GM23338 (cell line): ENCODE data around the gene RPS6KA5. TPM values are rescaled to one million over a fixed set of nuclear protein-coding genes. Genes with fewer than 3 reads are reported as not detected.

ENCODE experiments used
- CREB1 ChIP-seq: fragments of 250-450 bp; sonication (Bioruptor Pico); IDR thresholded peaks from 2 replicates; pipeline ENCODE4 v1.5.0; 2020; ENCODE audit warnings: low read depth, mild to moderate bottlenecking, moderate library complexity
- EZH2 ChIP-seq: fragments of 200-600 bp; sonication (generic); IDR thresholded peaks from one replicate; pipeline ENCODE4 v1.8.0; 2017; ENCODE audit warnings: antibody characterized with exemption, mild to moderate bottlenecking, low read depth; ENCODE audit not compliant: unreplicated experiment
- EZH2phosphoT487 ChIP-seq: fragments of 200-600 bp; sonication (generic); IDR thresholded peaks from one replicate; pipeline ENCODE4 v1.8.1; 2018; ENCODE audit warnings: antibody characterized with exemption; ENCODE audit not compliant: unreplicated experiment
- JUNB ChIP-seq: IDR thresholded peaks from one replicate; pipeline ENCODE4 v1.6.1; 2016; ENCODE audit warnings: antibody characterized with exemption; ENCODE audit not compliant: unreplicated experiment
- NANOG ChIP-seq: IDR thresholded peaks from 2 replicates; pipeline ENCODE4 v1.6.1; 2016; ENCODE audit warnings: antibody characterized with exemption, borderline replicate concordance
- POLR2AphosphoS5 ChIP-seq: IDR thresholded peaks from 2 replicates; pipeline ENCODE4 v1.6.1; 2016; ENCODE audit warnings: antibody characterized with exemption, low read depth
- STAT1 ChIP-seq: IDR thresholded peaks from one replicate; pipeline ENCODE4 v1.6.1; 2016; ENCODE audit warnings: antibody characterized with exemption; ENCODE audit not compliant: unreplicated experiment
- ZNF114 ChIP-seq: fragments of 250-450 bp; sonication (Bioruptor Pico); IDR thresholded peaks from 2 replicates; pipeline ENCODE4 v1.5.0; 2020; ENCODE audit warnings: mild to moderate bottlenecking, moderate library complexity
- ZNF331 ChIP-seq: fragments of 250-450 bp; sonication (Bioruptor Pico); IDR thresholded peaks from 2 replicates; pipeline ENCODE4 v1.5.0; 2020; ENCODE audit warnings: low read depth, mild to moderate bottlenecking, moderate library complexity
- polyA plus RNA-seq: library from polyadenylated mRNA; unstranded; fragments of >200 nt; fragmentation: Nextera tagmentation; extraction: Ambion mirVana; gene quantifications from 2 replicates; pipeline ENCODE4 v1.2.1, GENCODE V29; 2016
- total RNA-seq: library from RNA; depleted of rRNA; stranded (reverse); fragments of >200 nt; shearing (Covaris generic); gene quantifications from 2 replicates; pipeline ENCODE4 v1.2.3, GENCODE V29; 2014
- TF ChIP-seq, protein P1 (sequence below): fragments of 250-450 bp; sonication (Bioruptor Pico); IDR thresholded peaks from 2 replicates; pipeline ENCODE4 v1.5.0; 2020; ENCODE audit warnings: mild to moderate bottlenecking, moderate library complexity
- TF ChIP-seq, protein P2 (sequence below), 2 experiments: fragments of 200-600 bp in 1 of 2; sonication (generic) in 1 of 2; conservative IDR thresholded peaks; 2 replicates each; pipeline versions ENCODE4 v1.5.1 to v1.6.1; 2016 to 2017; ENCODE audit warnings: antibody characterized with exemption in 2 of 2, low read depth in 2 of 2, mild to moderate bottlenecking in 2 of 2, moderate library complexity in 1 of 2
- TF ChIP-seq, protein P3 (sequence below): IDR thresholded peaks from 2 replicates; pipeline ENCODE4 v1.6.1; 2016; ENCODE audit warnings: antibody characterized with exemption

Gene RPS6KA5
- total and polyA plus RNA-seq, 2 experiments from 2014 or later: 2.1 to 2.4 TPM

DNA sequence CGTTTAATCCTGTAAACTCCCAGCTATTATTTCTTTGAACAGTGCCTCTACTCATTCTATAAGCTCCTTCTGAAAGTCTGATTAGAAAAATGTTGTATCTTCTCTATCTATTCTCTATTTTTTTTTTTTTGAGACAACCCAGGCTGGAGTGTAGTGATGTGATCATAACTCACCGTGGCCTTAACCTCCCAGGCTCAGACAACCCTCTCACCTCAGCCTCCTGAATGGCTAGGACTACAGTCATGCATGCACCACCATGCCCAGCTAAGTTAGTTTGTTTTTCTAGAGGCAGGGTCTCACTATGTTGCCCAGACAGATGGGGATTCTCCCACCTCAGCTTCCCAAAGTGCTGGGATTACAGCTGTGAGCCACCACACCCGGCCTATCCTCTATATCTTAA lies 66.6 kb downstream of the RPS6KA5 start (continued):
- TF ChIP-seq, protein P1, sequence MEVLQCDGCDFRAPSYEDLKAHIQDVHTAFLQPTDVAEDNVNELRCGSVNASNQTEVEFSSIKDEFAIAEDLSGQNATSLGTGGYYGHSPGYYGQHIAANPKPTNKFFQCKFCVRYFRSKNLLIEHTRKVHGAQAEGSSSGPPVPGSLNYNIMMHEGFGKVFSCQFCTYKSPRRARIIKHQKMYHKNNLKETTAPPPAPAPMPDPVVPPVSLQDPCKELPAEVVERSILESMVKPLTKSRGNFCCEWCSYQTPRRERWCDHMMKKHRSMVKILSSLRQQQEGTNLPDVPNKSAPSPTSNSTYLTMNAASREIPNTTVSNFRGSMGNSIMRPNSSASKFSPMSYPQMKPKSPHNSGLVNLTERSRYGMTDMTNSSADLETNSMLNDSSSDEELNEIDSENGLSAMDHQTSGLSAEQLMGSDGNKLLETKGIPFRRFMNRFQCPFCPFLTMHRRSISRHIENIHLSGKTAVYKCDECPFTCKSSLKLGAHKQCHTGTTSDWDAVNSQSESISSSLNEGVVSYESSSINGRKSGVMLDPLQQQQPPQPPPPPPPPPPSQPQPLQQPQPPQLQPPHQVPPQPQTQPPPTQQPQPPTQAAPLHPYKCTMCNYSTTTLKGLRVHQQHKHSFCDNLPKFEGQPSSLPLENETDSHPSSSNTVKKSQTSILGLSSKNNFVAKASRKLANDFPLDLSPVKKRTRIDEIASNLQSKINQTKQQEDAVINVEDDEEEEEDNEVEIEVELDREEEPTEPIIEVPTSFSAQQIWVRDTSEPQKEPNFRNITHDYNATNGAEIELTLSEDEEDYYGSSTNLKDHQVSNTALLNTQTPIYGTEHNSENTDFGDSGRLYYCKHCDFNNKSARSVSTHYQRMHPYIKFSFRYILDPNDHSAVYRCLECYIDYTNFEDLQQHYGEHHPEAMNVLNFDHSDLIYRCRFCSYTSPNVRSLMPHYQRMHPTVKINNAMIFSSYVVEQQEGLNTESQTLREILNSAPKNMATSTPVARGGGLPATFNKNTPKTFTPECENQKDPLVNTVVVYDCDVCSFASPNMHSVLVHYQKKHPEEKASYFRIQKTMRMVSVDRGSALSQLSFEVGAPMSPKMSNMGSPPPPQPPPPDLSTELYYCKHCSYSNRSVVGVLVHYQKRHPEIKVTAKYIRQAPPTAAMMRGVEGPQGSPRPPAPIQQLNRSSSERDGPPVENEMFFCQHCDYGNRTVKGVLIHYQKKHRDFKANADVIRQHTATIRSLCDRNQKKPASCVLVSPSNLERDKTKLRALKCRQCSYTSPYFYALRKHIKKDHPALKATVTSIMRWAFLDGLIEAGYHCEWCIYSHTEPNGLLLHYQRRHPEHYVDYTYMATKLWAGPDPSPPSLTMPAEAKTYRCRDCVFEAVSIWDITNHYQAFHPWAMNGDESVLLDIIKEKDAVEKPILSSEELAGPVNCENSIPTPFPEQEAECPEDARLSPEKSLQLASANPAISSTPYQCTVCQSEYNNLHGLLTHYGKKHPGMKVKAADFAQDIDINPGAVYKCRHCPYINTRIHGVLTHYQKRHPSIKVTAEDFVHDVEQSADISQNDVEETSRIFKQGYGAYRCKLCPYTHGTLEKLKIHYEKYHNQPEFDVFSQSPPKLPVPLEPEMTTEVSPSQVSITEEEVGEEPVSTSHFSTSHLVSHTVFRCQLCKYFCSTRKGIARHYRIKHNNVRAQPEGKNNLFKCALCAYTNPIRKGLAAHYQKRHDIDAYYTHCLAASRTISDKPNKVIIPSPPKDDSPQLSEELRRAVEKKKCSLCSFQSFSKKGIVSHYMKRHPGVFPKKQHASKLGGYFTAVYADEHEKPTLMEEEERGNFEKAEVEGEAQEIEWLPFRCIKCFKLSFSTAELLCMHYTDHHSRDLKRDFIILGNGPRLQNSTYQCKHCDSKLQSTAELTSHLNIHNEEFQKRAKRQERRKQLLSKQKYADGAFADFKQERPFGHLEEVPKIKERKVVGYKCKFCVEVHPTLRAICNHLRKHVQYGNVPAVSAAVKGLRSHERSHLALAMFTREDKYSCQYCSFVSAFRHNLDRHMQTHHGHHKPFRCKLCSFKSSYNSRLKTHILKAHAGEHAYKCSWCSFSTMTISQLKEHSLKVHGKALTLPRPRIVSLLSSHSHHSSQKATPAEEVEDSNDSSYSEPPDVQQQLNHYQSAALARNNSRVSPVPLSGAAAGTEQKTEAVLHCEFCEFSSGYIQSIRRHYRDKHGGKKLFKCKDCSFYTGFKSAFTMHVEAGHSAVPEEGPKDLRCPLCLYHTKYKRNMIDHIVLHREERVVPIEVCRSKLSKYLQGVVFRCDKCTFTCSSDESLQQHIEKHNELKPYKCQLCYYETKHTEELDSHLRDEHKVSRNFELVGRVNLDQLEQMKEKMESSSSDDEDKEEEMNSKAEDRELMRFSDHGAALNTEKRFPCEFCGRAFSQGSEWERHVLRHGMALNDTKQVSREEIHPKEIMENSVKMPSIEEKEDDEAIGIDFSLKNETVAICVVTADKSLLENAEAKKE: no peak
- TF ChIP-seq STAT1: no peak
- no peak for TF ChIP-seq ZNF331 (CRISPR knock-in tag)
- TF ChIP-seq NANOG: no peak
- no peak for TF ChIP-seq JUNB
- TF ChIP-seq ZNF114 (CRISPR knock-in tag): no peak
- TF ChIP-seq EZH2: no peak
- TF ChIP-seq EZH2phosphoT487: no peak
- no peak for TF ChIP-seq POLR2AphosphoS5
- TF ChIP-seq CREB1 (CRISPR knock-in tag): no peak
- TF ChIP-seq, protein P2, sequence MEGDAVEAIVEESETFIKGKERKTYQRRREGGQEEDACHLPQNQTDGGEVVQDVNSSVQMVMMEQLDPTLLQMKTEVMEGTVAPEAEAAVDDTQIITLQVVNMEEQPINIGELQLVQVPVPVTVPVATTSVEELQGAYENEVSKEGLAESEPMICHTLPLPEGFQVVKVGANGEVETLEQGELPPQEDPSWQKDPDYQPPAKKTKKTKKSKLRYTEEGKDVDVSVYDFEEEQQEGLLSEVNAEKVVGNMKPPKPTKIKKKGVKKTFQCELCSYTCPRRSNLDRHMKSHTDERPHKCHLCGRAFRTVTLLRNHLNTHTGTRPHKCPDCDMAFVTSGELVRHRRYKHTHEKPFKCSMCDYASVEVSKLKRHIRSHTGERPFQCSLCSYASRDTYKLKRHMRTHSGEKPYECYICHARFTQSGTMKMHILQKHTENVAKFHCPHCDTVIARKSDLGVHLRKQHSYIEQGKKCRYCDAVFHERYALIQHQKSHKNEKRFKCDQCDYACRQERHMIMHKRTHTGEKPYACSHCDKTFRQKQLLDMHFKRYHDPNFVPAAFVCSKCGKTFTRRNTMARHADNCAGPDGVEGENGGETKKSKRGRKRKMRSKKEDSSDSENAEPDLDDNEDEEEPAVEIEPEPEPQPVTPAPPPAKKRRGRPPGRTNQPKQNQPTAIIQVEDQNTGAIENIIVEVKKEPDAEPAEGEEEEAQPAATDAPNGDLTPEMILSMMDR (conservative IDR thresholded peaks at IDR 0.05; ENCODE audit: low read depth in 2 of 2): no peak
- TF ChIP-seq, protein P3, sequence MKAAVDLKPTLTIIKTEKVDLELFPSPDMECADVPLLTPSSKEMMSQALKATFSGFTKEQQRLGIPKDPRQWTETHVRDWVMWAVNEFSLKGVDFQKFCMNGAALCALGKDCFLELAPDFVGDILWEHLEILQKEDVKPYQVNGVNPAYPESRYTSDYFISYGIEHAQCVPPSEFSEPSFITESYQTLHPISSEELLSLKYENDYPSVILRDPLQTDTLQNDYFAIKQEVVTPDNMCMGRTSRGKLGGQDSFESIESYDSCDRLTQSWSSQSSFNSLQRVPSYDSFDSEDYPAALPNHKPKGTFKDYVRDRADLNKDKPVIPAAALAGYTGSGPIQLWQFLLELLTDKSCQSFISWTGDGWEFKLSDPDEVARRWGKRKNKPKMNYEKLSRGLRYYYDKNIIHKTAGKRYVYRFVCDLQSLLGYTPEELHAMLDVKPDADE: no peak
